GM19395 (cell line): ENCODE measurements around the gene LINGO4.

Experiments
- ATAC-seq: cut with Tn5 transposase; IDR thresholded peaks from one replicate; pipeline ENCODE4 v1.9.1; 2021; ENCODE audit warnings: mild to moderate bottlenecking, moderate library complexity; ENCODE audit not compliant: unreplicated experiment

Gene LINGO4

DNA sequence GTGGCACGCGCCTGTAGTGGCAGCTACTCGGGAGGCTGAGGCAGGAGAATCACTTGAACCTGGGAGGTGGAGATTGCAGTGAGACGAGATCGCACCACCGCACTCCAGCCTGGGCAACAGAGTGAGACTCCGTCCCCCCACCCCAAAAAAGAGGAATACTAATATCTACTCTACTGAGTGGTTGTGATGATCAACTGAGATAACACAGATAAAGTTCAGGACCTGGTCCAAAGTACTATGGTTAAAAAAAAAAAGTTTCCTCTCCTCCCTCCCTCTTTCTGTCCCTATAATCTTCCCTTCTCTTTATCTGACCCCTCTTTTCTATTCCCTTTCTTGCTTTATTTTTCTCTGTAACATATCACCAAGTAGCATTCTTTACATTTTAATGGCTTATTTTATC lies 30.4 kb upstream of the LINGO4 start:
- no peak for ATAC-seq

DNA sequence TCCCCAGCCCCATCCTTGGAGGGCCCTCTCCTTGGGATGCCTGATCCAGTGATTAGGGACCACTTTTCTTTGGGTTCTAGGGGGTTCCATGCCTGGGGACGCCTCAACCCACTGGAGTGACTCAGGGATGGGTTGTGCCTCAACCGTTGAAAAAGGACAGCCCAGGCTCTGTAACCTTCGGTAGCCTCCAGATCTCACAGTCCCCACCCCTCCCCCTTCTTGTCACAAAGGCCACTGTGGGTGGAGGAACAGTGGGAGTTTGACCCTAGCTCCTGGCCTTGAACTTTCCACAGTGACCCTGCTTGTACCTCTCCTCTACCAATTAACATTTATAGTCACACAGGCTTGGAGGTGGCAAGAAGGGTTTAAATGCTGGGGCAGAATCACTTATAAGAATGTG lies 29.0 kb upstream of the LINGO4 start:
- ATAC-seq, result no peak

DNA sequence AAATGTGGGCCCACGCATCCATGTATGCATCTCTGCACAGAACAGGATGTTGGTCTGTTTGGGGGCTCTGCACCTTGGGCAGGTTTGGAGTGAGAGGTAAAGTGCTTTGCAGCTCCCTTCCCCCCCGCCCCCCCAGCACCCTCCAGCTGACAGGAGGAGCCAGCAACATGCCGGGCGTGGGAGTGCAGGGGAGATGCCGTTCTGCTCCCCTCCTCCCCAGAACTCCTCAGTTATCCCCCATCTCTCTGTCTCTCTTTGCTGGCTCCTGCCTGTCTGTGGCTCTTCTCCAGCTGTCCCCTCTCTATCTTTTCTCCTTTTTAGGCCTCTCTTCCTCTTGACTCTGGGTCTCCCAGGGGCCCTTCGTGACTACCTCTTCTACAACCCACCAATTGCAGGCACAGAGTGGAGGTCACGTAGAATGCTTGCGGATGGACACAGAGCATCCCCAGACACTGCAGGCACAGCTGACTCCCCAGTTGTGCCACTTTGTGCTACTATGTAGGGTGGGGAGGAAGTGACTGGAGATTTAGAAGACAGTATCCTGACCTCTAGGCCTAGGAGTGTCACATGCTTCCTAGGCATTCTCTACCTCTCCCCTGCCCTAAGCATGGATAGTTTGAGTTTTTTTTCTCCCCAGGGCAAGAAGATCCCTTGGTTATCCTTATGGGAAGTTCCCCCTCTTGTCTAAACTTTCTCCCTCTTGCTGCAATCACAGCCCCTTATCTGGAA lies 28.1 kb upstream of the LINGO4 start:
- no peak for ATAC-seq

GRCh38 chr1:151832318-151832980 lies 27.2 kb upstream of the LINGO4 start:
- ATAC-seq, result no peak

DNA sequence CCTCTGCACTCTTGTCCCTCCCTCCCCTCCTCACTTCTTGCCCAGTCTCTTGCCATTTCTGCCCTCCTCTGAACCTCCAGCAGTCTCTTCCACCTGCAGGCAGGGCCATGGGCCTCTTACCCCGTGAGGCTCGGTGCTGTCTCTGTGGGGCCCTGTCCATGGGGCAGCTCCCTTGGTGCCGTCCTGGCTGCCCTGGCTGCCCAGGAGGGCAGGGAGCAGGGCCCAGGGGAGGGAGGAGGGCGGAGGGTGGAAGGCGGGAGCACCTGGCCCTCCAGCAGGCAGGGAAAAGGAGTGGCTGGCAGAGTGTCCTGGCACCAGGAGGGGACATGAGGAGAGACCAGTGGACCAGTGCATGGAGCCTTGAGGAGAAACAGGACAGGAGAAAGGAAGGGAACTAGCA lies 26.4 kb upstream of the LINGO4 start, which contains the start of gene RORC:
RORC (minus strand) TSS at position 198 of the 400 bp plus-strand sequence; CDS start at position 160, 38 bp downstream.
- no peak for ATAC-seq

DNA sequence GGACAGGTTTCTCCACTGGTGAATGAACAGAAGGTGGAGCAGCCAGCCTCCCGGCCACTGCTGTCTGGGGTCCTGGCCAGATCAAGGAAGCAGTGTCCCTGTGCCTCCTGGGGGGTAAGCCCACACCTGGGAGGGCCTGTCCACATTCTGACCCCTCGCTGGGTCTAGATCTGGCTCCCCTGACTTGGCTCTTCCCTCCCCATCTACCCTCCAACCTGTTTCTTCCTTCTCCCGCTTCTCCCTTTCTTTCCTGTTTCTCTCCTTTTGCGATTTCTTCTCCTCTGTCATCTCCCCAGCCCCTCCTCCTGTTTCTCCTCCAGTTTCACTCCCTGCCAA lies 26.0 kb upstream of the LINGO4 start:
- no peak for ATAC-seq

GRCh38 chr1:151830055-151830454 lies 24.8 kb upstream of the LINGO4 start:
- no peak for ATAC-seq

GRCh38 chr1:151829352-151830046 lies 24.3 kb upstream of the LINGO4 start:
- ATAC-seq, result no peak

GRCh38 chr1:151828921-151829320 lies 23.7 kb upstream of the LINGO4 start:
- ATAC-seq, result no peak

- no peak for ATAC-seq
Measured at GRCh38 chr1:151827853-151828252, 22.6 kb upstream of the LINGO4 start.

- no peak for ATAC-seq
Measured at GRCh38 chr1:151825751-151826660, 20.8 kb upstream of the LINGO4 start.

GRCh38 chr1:151825204-151825603 lies 20.0 kb upstream of the LINGO4 start:
- ATAC-seq, result no peak

DNA sequence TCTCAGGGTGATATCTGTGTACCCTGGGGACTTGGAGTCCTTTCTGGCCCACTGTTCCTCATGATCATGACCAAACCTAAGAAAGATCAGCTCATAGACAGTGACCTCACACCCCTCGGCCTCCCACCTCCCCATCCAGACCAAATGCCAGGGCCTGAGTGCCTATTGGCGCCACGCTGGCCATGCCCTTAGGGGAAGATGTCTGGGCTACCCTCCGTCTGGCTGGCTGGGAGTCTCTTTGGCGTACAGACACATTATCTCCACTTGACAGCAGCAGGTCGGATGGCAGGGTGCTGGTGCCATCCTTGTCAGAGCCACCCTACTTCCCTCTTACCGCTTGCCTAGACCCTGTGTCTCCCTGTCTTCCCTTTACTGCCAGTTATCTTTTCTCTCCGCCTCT lies 18.0 kb upstream of the LINGO4 start:
- ATAC-seq, result no peak

GRCh38 chr1:151822404-151822803 lies 17.2 kb upstream of the LINGO4 start:
- no peak for ATAC-seq

DNA sequence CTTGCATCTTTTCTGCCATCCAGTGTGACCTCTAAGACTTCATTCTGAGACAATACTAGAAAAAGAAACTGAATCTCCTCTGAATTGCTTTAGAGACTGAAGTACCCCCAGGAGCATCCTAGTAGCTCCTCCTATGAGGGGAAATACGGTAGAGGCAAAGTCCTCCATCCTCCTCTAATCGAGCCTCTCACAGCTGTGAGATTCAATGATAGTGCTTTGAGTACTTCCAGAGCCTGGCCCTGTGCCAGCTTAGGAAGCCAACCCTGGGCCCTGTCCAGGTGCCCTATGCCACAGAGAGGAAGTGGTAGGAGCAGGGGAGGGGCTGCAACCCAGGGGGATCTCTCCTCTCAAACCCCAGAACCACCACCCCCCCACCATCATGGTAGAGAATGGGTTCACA lies 15.7 kb upstream of the LINGO4 start:
- ATAC-seq, result no peak

GRCh38 chr1:151819976-151820623 lies 14.9 kb upstream of the LINGO4 start:
- no peak for ATAC-seq

DNA sequence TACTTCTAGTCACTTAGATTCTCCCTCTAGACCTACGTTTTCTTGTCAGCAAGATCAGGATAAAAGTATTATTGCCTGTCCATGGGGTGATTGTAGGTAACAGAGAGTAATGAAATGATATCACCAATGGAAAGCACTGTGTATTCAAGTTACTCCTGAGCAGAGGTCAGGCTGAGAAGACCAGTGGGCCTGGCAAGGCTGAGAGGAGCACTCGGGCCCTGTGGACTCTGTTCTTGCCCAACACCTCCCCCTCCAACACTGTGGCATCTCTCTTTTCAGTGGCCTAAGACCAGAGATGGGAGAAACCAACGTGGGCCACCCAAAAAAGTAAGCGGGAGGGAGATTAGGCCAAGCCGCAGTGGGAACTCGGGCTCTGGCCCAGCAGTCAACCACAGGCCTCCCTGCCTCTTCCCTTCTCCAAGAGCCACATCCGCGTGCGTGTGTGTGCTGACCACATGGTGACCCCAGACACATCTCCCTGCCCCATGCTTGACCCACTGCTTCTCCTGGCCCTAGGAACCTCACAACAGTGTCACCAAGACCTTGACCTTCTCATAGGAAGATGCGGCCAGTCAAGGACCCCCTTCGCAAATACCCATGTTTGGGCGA lies 14.1 kb upstream of the LINGO4 start:
- no peak for ATAC-seq

- ATAC-seq, result no peak
Measured at GRCh38 chr1:151817353-151817730, 12.1 kb upstream of the LINGO4 start.

- ATAC-seq, result no peak
Measured at GRCh38 chr1:151816548-151817352, 11.5 kb upstream of the LINGO4 start.
